ENCODE measurements around the gene TCF12.

Gene TCF12

DNA sequence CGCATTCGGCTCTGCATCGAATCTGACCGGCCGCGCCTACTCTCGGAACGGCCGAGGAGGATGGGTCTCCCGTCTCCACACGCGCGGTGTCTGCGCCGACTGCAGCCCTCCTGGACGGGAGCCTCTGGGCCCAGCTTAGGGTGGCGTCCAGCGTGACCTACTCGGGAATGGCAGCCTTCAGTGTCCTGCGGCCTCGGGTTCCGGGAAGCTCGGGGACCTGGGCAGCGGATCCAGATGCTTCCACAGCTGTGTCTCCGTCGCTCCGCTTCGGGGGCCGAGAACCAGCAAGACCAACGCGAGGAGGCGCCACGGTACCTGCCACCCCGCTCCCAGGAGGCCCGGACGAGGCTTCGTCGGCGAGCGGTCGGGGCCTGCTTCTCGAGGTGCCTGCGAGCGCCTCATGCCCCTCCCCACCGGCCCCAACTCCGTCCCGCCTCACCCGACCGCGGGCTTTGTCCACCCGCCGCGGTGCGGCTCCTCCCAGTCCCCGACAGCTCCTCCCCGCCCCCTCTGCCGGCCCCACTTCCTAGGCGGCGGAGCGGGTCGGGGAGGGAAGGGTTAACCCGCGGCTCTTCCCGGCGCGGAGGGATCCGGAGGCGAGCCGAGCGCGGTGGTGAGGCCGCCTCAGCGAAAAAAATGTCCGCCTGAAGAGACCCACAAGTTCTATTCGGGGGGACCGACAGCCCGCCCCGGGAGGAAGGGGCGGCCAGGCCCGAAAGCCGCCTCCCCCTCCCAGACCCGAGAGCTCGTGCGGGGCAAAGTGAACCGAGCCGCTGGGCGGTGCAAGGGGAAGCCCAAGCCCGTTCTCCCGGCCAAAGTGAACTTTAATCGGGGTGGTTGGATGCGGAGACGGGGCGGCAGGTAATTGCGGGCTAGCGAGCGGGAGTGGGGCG is at the start of gene TCF12:
TSS of gene TCF12 (plus strand) at position 599 of the 893 bp plus-strand sequence. CDS start 1,270 bp downstream, outside the sequence.
- Mint-ChIP-seq H3K27me3 (no peaks in the 10 kb centered on the region), H3K36me3 (peaks cover under 1% of the 10 kb centered on the region), H3K4me3 (peak within 1 kb of the TSS; percentile 94), H3K4me1 (peaks cover 18% of the 10 kb centered on the region), H3K9me3 (no peaks in the 10 kb centered on the region), H3K27ac (peak within 1 kb of the TSS; percentile 90)
- peak; percentile 90 to 92 for DNase-seq (ENCODE audit: low spot score in 2 of 2)
- ATAC-seq (ENCODE audit: low read depth), result peak; percentile 65

DNA sequence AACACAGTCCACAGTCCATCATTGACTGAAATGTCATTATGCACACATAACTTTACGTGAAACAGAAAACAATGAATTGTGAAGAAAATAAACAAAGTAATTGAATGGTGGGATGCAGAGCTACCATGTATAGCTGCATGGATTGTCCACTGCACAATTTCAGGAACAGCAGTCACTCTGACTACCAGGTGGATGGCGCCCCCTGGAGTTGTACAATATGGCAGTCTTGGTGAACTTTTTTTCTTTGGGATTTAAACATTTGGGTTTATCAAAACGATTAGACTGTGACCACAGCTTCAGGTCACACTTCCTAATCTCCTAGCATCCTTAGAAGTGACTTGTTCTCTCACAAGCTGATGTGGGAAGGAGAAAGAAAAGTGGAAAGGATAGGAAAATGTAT is 48.9 kb upstream of the TCF12 start:
- H3K36me3 Mint-ChIP-seq, result no peaks in the 10 kb centered on the region
- no peak for DNase-seq (ENCODE audit: low spot score in 2 of 2)
- no peak overlapping the region for H3K4me3 Mint-ChIP-seq
- no peak overlapping the region for H3K27ac Mint-ChIP-seq
- ATAC-seq (ENCODE audit: low read depth), result no peak
- H3K27me3 Mint-ChIP-seq, result no peaks in the 10 kb centered on the region
- H3K4me1 Mint-ChIP-seq, result no peaks in the 10 kb centered on the region
- H3K9me3 Mint-ChIP-seq, result no peaks in the 10 kb centered on the region

DNA sequence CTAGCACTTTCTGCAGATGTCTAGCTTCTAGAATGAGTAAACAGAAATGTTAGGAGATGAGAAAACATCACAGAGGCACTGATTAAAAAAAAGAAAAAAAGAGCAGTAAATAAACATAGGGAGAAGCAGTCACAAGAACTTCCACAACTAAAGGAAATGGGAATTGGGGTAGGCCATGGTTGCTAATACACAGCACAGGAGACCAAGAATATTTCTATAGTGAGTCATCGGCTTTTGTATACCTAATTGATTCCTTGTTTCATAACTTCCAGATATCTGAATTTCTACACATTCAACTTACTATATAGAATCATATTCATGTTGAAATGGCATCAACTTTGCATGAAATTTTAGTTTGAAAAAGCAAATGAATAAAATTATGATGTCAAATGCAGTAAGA is 47.3 kb upstream of the TCF12 start:
- no peaks in the 10 kb centered on the region for H3K27me3 Mint-ChIP-seq
- no peak overlapping the region for H3K27ac Mint-ChIP-seq
- ATAC-seq (ENCODE audit: low read depth) (no peak), DNase-seq (ENCODE audit: low spot score in 2 of 2) (no peak)
- no peaks in the 10 kb centered on the region for H3K36me3 Mint-ChIP-seq
- no peaks in the 10 kb centered on the region for H3K4me1 Mint-ChIP-seq
- no peak overlapping the region for H3K4me3 Mint-ChIP-seq
- no peaks in the 10 kb centered on the region for H3K9me3 Mint-ChIP-seq

DNA sequence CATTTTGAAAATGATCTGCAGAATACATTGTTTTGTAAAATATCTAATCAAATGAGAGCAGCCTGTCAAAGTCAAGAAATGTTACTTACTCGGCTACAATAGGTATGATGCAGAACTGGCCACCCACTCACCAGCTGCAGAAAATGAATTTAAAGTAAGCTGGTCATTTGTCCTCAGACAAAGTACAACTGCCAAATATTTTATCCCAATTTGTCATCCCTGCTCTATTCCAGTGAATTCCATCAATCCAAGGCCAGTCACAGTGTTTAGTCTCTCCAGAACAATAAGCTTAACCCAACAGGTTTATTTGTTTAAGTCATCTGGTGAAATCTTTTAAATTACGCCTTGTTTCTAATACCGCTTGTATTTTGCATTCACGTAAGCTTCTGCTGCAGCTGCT is 46.6 kb upstream of the TCF12 start:
- no peaks in the 10 kb centered on the region for H3K27me3 Mint-ChIP-seq
- ATAC-seq (ENCODE audit: low read depth), result no peak
- no peak for DNase-seq (ENCODE audit: low spot score in 2 of 2)

DNA sequence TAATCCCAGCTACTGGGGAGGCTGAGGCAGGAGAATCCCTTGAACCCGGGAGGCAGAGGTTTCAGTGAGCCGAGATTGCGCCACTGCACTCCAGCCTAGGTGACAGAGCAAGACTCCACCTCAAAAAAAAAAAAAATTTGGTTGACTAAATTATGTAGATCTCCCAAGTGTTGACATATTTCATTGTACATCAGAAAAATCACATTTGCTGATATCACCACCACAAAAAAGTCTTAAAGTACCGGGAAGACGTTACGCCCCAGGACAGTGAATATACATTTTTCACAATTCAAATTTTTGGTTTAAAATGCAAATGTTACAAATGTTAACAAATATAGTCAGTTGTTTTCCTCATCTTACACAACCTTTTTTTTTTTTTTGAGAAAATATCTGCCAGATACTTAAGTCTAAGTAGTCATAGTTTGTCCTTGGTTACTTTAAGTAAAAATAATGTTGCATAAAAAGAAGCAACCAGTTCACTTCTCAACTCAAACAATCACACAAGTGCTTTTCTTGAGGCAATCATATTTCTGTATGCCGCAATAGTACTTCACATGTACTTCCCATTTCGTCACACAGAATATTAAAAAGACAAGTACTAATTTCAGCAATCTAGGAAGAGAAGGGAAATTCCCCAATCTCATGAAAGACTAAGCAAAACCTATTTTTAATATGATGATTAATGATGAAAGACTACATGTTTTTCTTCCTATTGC is 41.0 kb upstream of the TCF12 start:
- no peaks in the 10 kb centered on the region for H3K4me1 Mint-ChIP-seq
- DNase-seq (ENCODE audit: low spot score in 2 of 2) (no peak), ATAC-seq (ENCODE audit: low read depth) (peak; percentile 63)
- no peaks in the 10 kb centered on the region for H3K36me3 Mint-ChIP-seq
- no peak overlapping the region for H3K27ac Mint-ChIP-seq
- no peak overlapping the region for H3K4me3 Mint-ChIP-seq
- H3K27me3 Mint-ChIP-seq, result no peaks in the 10 kb centered on the region
- H3K9me3 Mint-ChIP-seq, result no peaks in the 10 kb centered on the region

More for the DNA sequence above, 46.6 kb upstream of the TCF12 start:
- no peaks in the 10 kb centered on the region for H3K4me1 Mint-ChIP-seq
- H3K9me3 Mint-ChIP-seq, result no peaks in the 10 kb centered on the region
- no peaks in the 10 kb centered on the region for H3K36me3 Mint-ChIP-seq
- H3K4me3 Mint-ChIP-seq, result no peak overlapping the region
- H3K27ac Mint-ChIP-seq, result no peak overlapping the region

DNA sequence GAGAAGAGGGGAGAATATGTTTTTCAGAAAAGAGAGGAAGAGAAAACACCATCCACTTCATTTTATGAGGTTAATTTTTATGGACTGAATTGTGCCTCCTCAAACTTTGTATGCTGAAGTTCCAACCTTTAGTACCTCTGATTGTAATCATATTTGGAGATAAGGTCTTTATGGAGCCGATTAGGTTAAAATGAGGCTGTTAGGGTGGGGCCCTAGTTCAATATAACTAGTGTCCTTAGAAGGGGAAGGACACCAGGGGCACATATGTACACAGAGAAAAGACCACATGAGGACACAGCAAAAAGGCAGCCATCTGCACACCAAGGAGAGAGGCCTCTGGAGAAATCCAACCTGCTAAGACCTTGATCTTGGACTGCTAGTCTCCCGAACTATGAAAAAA is 38.9 kb upstream of the TCF12 start:
- Mint-ChIP-seq H3K27ac (no peak overlapping the region), H3K36me3 (no peaks in the 10 kb centered on the region), H3K9me3 (no peaks in the 10 kb centered on the region), H3K27me3 (no peaks in the 10 kb centered on the region), H3K4me3 (no peak overlapping the region), H3K4me1 (no peaks in the 10 kb centered on the region)
- ATAC-seq (ENCODE audit: low read depth) (no peak), DNase-seq (ENCODE audit: low spot score in 2 of 2) (no peak)

DNA sequence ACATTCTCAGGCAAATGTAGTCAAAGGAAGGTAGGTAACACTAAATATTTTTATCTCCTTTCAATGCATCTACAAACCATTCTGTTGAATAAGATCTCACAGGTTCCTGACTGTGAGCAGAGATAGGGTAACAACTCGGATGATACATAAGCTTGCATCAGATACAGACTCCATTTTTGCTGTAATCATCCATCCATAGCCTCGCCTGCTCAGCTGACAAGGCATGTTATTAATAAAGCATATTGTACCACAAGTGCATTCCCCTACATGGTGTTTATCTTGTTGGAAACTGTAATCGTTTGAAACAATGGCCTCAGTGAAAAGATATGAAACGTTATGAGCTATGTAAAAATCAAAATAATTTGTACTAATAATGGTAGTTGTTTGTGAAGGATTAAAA is 35.4 kb upstream of the TCF12 start:
- H3K4me3 Mint-ChIP-seq, result no peak overlapping the region
- H3K27me3 Mint-ChIP-seq, result no peaks in the 10 kb centered on the region
- H3K9me3 Mint-ChIP-seq, result no peaks in the 10 kb centered on the region

DNA sequence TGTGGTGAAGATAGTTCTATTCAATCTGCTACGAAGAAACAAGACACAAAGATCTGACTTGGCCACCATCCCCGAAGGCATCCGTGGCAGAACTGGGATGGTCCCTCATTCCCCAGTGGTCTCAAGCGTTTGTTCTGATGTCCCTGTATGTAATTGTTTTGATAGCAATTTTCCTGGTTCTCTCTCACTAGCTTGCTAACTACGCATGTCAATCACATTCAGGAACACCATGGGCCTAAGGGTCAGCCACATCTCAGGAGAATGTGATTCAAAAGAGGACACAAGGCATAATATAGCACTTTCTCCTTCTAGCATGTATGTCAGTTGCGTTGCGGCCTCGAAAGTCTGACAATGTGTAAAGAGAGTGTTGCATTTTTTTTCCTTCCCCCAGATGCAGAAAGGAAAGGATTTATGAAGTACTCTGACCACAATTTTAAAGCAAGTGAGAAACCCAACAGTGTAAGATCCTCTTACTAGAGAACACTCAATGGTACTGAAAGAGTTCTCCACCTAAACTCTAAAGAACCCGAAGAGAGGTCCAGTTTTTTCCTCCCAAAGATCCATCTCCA is 32.0 kb upstream of the TCF12 start:
- DNase-seq (ENCODE audit: low spot score in 2 of 2) (no peak), ATAC-seq (ENCODE audit: low read depth) (peak; percentile 14)
- Mint-ChIP-seq H3K9me3 (no peaks in the 10 kb centered on the region), H3K4me1 (peaks cover 17% of the 10 kb centered on the region), H3K4me3 (peak overlapping the region; percentile 83), H3K36me3 (no peaks in the 10 kb centered on the region), H3K27ac (peak overlapping the region; percentile 92), H3K27me3 (no peaks in the 10 kb centered on the region)

More for the DNA sequence above, 35.4 kb upstream of the TCF12 start:
- Mint-ChIP-seq H3K27ac (no peak overlapping the region), H3K4me1 (peaks cover 7% of the 10 kb centered on the region), H3K36me3 (no peaks in the 10 kb centered on the region)
- ATAC-seq (ENCODE audit: low read depth) (no peak), DNase-seq (ENCODE audit: low spot score in 2 of 2) (no peak)

DNA sequence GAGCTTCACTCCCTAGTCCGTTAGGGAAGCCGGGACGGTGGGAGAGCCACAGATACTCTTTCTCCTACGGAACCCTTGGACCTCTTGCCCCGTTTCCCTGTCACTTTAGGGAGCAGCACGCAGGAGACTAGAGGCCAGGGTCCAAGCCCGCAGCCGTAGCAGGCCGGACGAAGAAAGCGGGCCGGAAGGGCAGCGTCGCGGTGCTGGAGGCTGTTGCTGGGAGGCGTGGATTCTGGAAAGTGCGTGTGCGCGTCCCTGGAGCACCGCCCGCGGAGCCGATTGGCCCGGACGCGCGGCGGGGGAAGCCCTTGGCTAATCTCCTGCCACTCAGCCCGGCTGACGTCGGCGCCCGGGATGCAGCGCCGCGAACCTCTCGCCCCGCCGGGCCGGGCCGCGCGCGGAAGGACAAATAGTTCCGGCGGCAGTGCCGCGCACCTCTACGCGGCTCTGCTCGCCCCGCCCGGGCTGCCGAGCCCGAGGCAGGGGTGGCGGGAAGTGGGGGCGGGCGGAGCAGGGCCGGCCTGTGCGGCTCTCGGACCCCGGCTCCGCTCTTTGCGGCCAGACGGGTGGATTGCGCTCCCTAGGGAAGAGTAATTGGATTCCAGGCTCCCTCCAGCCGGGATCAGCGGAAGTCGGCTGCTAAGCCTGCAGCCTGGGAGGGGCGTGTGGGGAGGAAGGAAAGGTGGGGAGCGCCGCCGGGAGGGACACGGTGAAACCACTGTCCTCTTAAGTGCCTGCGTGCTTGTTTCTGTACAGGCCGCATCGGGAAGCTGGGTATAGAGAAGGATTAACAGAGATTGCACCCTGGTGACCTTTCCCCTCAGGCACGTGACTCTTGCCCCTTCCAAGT is 31.3 kb upstream of the TCF12 start:
- Mint-ChIP-seq H3K27me3 (no peaks in the 10 kb centered on the region), H3K4me3 (peak overlapping the region; percentile 83), H3K4me1 (peaks cover 17% of the 10 kb centered on the region), H3K36me3 (no peaks in the 10 kb centered on the region), H3K9me3 (no peaks in the 10 kb centered on the region), H3K27ac (peak overlapping the region; percentile 92)
- DNase-seq (ENCODE audit: low spot score in 2 of 2) (peak; percentile 72 to 80), ATAC-seq (ENCODE audit: low read depth) (peak; percentile 86)

DNA sequence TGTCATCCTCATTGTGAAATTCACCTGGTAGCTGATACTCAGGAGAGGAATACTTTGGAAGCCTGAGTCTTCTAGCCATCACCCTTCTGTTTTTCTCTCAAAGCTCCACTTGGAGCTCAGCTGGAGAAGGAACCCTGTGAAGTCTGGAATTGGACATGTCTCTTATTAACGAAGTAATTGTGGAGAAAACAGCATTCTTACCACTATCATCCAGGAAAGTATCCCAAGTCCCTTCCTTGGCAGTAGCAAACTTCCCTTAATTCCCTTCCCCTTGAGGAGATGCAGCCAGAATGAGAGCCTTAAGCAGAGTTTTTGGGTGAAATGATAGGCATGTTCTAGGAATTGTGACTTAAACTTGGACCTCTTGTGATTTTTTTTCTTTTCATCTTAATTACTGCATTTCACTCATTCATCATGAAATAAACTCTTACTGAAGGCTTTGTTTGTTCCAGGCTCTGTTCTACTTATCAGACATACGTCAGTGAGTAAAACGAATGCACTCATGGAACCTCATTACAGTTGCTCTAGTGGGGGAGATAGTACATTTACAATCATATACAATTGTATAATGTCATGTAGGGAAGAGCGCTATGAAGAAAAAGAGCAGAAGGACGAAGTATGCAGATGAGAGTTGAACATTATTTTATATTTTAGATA is 30.5 kb upstream of the TCF12 start:
- H3K27ac Mint-ChIP-seq, result peak overlapping the region; percentile 92
- H3K9me3 Mint-ChIP-seq, result no peaks in the 10 kb centered on the region
- DNase-seq (ENCODE audit: low spot score in 2 of 2) (no peak), ATAC-seq (ENCODE audit: low read depth) (no peak)
- no peaks in the 10 kb centered on the region for H3K36me3 Mint-ChIP-seq
- no peaks in the 10 kb centered on the region for H3K27me3 Mint-ChIP-seq
- peak overlapping the region; percentile 83 for H3K4me3 Mint-ChIP-seq
- peaks cover 17% of the 10 kb centered on the region for H3K4me1 Mint-ChIP-seq

DNA sequence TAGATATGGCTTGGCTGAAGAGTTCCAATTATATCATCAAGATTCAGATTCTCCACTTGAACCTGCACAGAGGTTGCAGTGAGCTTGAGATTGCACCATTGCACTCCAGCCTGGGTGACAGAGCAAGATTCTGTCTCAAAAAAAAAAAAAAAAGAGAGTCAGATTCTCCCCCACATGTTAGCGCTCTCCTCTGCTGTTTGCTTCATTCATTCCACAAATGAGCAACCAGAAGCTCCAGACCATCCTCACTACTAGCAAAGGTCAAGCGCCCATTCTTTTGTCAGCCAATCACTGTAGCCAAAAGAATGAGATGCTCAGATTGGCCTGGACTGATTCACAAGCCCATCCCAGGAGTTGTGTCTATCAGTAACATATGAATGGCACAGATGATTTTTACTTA is 28.4 kb upstream of the TCF12 start:
- DNase-seq (ENCODE audit: low spot score in 2 of 2) (no peak), ATAC-seq (ENCODE audit: low read depth) (no peak)
- Mint-ChIP-seq H3K9me3 (no peaks in the 10 kb centered on the region), H3K4me3 (no peak overlapping the region), H3K27me3 (no peaks in the 10 kb centered on the region), H3K36me3 (no peaks in the 10 kb centered on the region), H3K27ac (no peak overlapping the region), H3K4me1 (peaks cover 17% of the 10 kb centered on the region)

DNA sequence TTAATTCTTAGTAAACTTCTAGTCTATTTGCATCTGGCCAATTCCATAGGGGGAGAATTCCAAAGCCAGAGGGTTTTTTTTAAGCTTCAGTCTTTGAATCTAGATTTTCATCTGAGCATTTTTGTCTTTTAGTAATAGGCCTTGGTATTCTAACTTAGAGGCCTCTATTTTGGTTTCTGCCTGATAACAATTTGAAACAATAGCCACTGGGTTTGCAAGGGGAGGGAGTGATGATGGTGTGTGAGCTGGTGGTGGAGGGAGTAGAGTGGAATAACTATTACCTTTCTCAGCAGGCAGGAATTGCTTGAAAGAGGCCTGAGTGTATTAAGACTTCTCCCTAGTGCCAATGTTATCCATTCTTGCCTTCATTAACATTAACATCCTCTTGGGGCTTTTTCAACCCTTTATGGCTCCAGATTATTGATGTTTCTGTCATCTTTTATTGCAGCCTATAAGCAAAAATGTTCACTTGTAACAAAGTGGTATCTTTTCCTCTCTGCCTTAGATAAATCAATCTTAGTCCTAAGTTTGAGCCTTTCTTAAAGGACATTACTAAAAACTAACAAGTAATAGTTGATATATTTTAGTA is 26.5 kb upstream of the TCF12 start:
- no peak for ATAC-seq (ENCODE audit: low read depth)
- H3K27ac Mint-ChIP-seq, result no peak overlapping the region
- H3K4me3 Mint-ChIP-seq, result no peak overlapping the region
- H3K36me3 Mint-ChIP-seq, result peaks cover under 1% of the 10 kb centered on the region
- no peaks in the 10 kb centered on the region for H3K9me3 Mint-ChIP-seq
- no peaks in the 10 kb centered on the region for H3K27me3 Mint-ChIP-seq
- DNase-seq (ENCODE audit: low spot score in 2 of 2), result no peak
- peaks cover 13% of the 10 kb centered on the region for H3K4me1 Mint-ChIP-seq
